SH-SY5Y (cell line): Measurements from ENCODE around the gene SND1.

Experiments
- GATA2 ChIP-seq: IDR thresholded peaks from 2 replicates; pipeline ENCODE4 v1.6.1; 2011; ENCODE audit warnings: mild to moderate bottlenecking, low read depth, low read length
- GATA3 ChIP-seq: IDR thresholded peaks from 2 replicates; pipeline ENCODE4 v1.6.1; 2011; ENCODE audit warnings: low read depth, mild to moderate bottlenecking, low read length, moderate library complexity

- no peak for TF ChIP-seq GATA2
- TF ChIP-seq GATA3 = no peak
Observed at GRCh38 chr7:128078309-128078708, 426.3 kb downstream of the SND1 start.
